LNCaP clone FGC (cell line): Measurements from ENCODE around the gene ZNF423.

Experiments used
- DNase-seq: peaks from one replicate; pipeline ENCODE4 v3.0.0-alpha.2; 2011; ENCODE audit warnings: low read depth
- H3K4me3 ChIP-seq: 2 replicates; pipeline ENCODE4 v1.5.1; 2011; ENCODE audit warnings: mild to moderate bottlenecking, low read depth, low read length, control low read depth
- TF ChIP-seq, protein P1 (sequence below): IDR thresholded peaks from 2 replicates; pipeline ENCODE4 v1.5.1; 2012; ENCODE audit warnings: mild to moderate bottlenecking; ENCODE audit not compliant: control insufficient read depth, insufficient read depth; ENCODE audit errors: extremely low read depth

ZNF423 gene

DNA sequence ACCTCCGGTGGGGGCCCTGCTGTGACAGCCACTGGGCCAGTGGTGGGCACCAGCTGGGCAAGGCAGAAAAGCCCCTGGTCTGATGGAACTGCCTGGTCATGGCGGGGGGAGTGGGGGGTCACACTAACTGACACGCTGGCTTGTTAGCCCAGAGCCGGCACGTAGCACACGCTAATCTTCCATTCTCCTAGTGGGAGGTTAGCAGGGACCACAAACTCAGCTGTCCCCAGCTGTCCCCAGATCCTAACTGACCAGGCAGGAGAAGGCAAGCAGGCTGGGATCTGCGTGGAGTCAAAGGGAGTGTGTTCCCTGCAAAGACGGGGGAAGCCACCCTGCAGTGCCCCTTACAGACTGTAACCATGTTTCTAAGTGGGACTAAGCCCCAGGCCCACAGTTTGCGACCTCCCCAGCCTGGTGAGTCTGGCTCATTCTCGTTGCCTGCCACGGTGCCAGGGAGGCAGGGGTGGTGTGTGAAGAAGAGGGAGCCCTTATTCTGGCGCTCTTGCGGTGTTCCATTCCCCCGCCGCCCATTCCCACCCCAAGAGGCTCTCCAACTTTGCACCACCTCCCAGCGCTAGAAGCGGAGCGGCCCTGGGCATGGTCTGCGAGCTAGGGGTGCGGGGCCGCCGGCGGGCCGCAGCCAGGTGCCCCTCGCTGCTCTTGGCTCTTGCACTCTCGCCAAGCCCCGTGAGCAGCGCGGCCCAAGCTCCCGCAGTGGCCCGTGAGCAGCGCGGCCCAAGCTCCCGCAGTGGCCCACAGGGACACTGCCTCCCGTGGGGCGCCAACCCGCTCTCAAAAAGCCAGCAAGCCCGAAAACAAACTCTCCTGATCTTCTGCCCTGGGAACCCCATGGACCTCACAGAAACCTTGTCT is 12.1 kb upstream of the ZNF423 start:
- DNase-seq = no peak
- H3K4me3 ChIP-seq = no peak overlapping the region
- TF ChIP-seq, protein P1, sequence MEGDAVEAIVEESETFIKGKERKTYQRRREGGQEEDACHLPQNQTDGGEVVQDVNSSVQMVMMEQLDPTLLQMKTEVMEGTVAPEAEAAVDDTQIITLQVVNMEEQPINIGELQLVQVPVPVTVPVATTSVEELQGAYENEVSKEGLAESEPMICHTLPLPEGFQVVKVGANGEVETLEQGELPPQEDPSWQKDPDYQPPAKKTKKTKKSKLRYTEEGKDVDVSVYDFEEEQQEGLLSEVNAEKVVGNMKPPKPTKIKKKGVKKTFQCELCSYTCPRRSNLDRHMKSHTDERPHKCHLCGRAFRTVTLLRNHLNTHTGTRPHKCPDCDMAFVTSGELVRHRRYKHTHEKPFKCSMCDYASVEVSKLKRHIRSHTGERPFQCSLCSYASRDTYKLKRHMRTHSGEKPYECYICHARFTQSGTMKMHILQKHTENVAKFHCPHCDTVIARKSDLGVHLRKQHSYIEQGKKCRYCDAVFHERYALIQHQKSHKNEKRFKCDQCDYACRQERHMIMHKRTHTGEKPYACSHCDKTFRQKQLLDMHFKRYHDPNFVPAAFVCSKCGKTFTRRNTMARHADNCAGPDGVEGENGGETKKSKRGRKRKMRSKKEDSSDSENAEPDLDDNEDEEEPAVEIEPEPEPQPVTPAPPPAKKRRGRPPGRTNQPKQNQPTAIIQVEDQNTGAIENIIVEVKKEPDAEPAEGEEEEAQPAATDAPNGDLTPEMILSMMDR = no peak

DNA sequence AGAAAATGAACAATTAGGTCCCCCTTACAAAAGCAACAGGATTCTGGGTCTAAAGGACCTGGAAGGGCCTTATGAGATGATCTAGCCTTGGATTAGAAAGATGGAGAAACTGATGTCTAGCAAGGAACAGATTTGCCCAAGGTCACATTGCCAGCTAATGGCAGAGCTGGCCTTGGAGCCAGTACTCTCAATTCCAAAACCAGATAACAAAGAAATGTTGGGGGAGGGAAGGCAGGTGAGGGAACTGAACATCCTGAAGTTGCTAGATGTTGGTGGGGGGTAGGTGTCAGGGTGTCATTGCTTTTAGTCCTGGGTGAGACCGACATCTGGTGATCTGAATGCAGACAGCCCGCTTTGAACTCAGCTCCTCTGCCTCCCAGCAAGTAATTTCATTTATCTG is 11.3 kb upstream of the ZNF423 start:
- no peak for DNase-seq
- TF ChIP-seq, protein P1 = no peak
- H3K4me3 ChIP-seq = no peak overlapping the region

DNA sequence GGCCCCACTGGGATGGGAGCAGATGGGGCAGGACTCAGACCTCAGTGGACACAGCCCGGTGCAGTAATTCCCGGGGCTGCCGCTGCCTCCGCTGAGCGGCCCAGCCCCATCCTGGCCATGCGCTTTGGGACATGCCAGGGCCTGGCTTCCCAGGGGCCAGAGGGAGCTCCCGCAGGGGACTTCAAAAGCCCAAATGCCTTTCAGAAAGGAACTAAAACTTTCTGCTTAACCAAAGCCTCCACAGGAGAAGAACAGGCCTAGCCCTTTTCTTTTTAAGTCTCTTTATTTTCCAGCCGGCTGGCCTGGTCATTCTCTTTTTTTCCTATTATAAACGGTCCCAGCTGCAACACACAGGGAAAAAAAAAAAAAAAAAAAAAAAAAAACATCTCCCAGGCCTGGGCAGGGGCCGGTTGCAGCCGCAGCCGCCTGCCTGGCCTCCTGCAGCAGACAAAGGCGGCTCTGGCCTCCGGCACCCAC is 10.7 kb upstream of the ZNF423 start:
- TF ChIP-seq, protein P1 = no peak
- H3K4me3 ChIP-seq = no peak overlapping the region
- DNase-seq = no peak

DNA sequence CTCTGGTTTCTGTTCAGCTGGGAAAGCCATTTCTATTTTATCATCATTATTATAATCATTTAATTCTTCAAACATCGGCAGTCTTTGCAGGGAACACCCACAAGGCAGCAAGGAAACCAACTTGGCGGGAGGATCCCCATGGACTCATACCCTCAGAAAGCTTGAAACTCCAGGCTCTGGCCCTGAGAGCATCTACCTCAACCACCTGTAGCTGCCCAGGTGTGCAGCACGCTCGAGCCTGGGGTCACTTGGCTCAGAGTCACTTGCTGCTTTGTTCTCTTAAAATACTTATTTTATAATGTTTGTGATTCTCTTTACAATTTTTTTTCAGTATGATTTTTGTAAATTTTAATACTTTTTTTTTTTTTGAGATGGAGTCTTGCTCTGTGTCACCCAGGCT is 6.8 kb upstream of the ZNF423 start:
- TF ChIP-seq, protein P1 = no peak
- H3K4me3 ChIP-seq = no peak overlapping the region
- no peak for DNase-seq

DNA sequence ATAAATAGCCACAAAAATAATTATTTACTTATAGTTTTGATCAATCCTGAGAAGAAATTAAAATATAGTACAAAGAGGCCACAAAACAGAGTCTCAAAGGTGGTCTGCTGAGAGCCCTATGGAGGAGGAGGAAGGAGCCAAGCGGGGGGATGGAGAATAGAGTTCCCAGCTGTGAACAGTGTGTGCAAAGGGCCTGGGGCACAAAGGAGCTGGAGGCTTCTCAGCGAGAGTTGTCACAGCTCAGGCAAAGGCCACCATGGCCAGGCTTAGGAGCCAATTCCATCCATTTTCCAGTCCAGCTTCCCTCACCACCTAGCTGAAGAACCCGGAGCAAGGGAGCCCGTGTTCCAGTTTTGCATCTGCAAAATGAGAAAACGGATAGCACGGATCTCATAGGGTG is 5.4 kb upstream of the ZNF423 start:
- TF ChIP-seq, protein P1 = no peak
- no peak overlapping the region for H3K4me3 ChIP-seq

DNA sequence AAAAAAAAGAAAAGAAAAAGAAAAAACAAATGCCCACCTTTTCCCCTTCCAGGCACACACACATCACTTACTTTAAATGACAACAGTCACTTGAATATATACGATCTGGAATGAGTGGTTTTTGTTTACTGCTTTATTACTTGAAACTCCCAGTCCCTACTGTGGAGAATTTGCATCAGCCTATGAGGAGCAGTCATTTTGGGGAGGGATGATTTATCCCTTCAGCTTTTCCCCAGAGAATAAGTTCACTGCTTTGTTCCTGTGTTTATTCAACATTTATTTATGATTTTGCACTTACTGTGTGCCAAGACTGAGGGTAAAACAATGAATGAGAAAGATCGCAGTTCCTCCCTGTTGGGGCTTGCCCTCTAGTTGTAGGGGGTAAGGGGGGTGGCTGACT is 4.7 kb upstream of the ZNF423 start:
- TF ChIP-seq, protein P1 = no peak
- no peak overlapping the region for H3K4me3 ChIP-seq
- no peak for DNase-seq

More for the DNA sequence above, 5.4 kb upstream of the ZNF423 start:
- no peak for DNase-seq
